ENCODE data around the gene CCT4.
A peak's percentile ranks its signal among the peaks of the same experiment; 100 is the strongest.
"Not testable (repeated sequence)": the region's sequence is repeated elsewhere in the genome, so short reads cannot be mapped to it uniquely, and the experiment has no call there.

CCT4 gene

DNA sequence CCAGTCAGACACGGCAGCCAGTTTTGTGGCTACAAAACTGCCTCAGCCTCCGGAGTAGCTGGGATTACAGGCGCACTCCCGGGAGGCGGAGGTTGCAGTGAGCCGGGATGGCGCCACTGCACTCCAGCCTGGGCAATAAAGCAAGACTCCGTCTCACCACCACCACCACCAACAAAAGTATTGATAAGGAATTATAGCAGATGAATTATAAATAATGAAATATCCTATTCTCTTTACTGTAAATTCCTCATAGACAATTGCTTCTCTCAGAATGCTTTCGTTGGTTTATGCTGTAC is 33.2 kb downstream of the CCT4 start:
- TF ChIP-seq, protein P1, sequence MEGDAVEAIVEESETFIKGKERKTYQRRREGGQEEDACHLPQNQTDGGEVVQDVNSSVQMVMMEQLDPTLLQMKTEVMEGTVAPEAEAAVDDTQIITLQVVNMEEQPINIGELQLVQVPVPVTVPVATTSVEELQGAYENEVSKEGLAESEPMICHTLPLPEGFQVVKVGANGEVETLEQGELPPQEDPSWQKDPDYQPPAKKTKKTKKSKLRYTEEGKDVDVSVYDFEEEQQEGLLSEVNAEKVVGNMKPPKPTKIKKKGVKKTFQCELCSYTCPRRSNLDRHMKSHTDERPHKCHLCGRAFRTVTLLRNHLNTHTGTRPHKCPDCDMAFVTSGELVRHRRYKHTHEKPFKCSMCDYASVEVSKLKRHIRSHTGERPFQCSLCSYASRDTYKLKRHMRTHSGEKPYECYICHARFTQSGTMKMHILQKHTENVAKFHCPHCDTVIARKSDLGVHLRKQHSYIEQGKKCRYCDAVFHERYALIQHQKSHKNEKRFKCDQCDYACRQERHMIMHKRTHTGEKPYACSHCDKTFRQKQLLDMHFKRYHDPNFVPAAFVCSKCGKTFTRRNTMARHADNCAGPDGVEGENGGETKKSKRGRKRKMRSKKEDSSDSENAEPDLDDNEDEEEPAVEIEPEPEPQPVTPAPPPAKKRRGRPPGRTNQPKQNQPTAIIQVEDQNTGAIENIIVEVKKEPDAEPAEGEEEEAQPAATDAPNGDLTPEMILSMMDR (conservative IDR thresholded peaks at IDR 0.05; ENCODE audit: control insufficient read depth, insufficient read depth, low read depth, low read length), result no peak
- no peak for DNase-seq (ENCODE audit: low read depth)

DNA sequence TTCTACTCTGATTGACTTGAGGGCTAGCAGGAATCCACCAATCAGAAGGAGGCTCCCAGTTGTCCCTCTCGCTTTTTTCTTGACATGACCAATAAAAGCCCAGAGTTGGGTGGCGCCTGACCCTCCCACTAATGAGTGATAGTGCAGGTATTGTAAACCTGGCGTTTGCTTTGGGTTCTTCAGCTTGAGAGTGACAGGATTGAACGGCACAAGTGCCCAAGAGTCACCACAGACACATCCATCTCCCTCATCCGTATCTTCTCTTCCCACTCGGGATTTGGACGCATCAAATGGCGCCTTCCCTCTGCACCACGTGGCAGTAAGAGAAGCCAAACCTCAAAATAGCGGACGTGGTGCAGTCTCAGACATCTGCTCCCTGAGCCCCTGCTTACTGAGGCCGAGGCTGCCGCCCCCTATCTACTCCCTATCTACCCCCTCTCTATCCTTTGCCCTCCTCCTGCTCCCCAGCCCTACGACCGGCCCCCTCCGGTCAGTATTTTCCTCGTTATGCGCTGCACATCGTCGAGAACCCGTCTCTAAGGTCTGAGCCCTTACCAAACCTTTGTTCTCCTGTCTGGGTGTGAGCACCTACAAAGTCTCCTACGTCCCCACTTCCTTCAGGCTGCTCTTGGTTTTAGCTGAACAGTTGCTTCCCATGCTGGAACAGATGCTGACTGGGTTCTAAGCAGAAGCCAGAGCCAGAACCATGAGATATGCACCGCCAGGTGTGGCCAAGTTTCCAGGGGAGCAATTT is 33.7 kb downstream of the CCT4 start:
- peak; percentile 97 for DNase-seq (ENCODE audit: low read depth)
- peak overlapping the region; percentile 95 for H3K4me3 ChIP-seq (ENCODE audit: control insufficient read depth, low read depth, low read length)
- TF ChIP-seq, protein P1 (conservative IDR thresholded peaks at IDR 0.05; ENCODE audit: control insufficient read depth, insufficient read depth, low read depth, low read length), result no peak

More for the DNA sequence above, 33.2 kb downstream of the CCT4 start:
- H3K4me3 ChIP-seq (ENCODE audit: control insufficient read depth, low read depth, low read length), result peak overlapping the region; percentile 95

DNA sequence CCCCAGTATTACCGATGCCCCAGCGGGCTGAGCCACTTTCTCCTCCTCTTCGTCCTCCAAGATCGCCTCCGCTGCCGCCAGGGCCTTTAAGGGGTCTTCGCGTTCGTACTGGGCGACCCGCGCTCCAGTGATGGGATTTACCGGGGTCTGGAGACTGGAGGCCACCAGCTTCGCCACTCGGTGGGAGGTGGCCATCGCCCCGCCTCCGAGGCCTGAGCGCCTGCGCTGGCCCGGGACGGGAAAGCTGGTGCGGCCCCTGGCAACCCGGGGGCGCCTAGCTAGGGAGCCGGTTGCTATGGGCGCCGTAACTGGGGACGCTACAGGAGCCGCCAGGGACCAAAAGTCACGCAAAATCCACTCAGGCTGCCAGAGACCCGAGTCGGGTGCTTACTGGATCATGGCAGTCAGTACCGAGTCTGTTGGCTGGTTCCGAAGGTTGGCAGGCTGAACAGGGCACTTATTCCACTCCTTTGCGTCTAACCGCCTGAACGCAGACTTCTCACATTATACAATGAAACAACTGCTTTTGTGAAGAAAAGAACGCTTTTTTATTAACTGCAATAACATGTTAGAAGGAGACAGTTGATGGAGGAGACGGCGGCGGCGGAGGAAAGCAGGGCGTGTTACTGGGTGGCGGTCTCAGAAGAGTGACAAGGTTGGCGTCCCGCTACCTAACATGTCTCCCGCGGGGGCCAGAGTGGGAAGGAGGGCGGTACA is 34.5 kb downstream of the CCT4 start, which contains the start of gene FAM161A:
TSS of gene FAM161A (minus strand) at position 214 of the 717 bp plus-strand sequence. CDS start at position 195, 19 bp downstream.
- peak; percentile 76 for DNase-seq (ENCODE audit: low read depth)
- peak within 1 kb of the TSS; percentile 95 for H3K4me3 ChIP-seq (ENCODE audit: control insufficient read depth, low read depth, low read length)
- TF ChIP-seq, protein P1 (conservative IDR thresholded peaks at IDR 0.05; ENCODE audit: control insufficient read depth, insufficient read depth, low read depth, low read length), result no peak

DNA sequence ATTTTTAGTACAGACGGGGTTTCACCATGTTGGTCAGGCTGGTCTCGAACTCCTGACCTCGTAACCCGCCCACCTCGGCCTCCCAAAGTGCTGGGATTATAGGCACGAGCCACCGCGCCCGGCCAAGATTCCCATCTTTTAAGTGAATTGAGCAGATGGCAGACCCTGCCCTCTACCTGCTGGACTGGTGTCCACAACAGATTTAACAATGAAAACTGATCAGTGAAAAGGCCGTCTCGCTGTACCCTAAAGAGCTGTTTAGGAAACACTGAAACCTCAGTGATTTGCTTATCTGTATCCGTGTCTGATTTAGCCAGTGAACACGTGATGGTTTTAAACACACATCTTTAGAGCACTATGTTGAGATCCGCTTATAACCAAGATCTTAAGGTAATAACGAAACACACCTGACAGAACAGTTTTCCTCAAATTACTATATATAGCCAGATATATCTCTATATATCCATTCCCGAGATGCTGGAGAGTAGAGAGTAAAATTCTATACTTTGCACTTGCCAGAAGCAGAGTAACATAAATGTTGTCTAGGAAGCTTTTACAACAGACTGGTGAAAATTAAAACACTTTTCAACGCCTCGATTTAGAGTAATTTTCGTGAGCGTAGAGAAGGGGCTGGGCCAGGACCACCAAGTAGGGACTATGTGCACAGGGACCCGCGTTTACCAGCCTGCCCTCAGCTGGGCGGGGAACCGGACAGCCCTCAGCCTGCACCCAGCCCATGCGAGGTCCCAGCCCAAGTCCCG is 35.2 kb downstream of the CCT4 start:
- DNase-seq (ENCODE audit: low read depth), result peak; percentile 8
- TF ChIP-seq, protein P1 (conservative IDR thresholded peaks at IDR 0.05; ENCODE audit: control insufficient read depth, insufficient read depth, low read depth, low read length), result no peak
- H3K4me3 ChIP-seq (ENCODE audit: control insufficient read depth, low read depth, low read length), result peak overlapping the region; percentile 95

DNA sequence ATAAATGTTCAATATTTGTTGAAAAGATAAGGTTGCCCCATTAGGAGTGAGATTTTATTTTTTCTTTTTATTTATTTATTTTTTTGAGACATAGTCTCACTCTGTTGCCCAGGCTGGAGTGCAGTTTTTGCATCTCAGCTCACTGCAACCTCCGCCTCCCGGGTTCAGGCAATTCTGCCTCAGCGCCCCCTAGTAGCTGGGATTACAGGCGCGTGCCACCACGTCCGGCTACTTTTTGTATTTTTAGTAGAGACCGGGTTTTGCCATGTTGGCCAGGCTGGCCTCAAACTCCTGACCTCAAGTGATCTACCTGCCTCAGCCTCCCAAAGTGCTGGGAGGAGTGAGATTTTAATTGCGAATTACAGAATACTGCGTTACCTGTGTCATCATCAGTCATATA is 37.2 kb downstream of the CCT4 start:
- not testable (repeated sequence) for H3K4me3 ChIP-seq (ENCODE audit: control insufficient read depth, low read depth, low read length); DNase-seq (ENCODE audit: low read depth)

DNA sequence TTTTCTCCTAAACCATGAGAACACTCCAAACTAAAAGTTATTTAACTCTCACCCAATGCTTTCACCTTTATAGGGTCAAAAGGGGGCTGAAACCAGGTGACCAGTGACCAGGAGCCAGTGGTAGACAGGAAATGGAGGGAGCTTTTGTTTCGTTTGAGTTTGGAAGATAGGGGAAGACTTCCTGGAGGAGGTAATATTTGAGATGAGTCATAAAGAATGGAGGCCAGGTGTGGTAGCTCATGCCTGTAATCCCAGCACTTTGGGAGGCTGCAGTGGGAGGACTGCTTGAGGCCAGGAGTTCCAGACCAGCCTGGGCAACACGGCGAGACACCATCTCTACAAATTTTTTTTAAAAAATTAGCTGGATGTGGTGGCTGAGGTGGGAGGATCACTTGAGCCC is 43.1 kb downstream of the CCT4 start:
- TF ChIP-seq, protein P1 (conservative IDR thresholded peaks at IDR 0.05; ENCODE audit: control insufficient read depth, insufficient read depth, low read depth, low read length), result no peak
- DNase-seq (ENCODE audit: low read depth), result no peak
- no peak overlapping the region for H3K4me3 ChIP-seq (ENCODE audit: control insufficient read depth, low read depth, low read length)

DNA sequence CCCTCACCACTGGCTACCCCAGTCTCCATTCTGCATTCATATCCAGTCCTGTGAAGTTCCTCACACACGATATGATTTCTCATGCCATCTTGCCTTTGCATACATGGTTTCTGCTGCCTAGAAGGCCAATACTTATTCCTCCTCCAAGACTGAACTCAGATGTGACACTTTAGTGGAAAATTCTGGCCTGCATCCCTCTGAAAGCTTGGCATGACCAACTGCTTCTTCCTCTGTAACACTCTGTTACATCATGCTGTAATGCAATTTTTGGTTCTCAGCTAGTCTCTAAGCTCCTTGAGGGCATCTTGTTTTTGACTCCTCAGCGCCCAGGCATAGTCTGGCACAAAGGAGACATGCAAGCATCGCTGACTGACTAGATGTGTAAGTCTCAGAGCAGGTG is 47.2 kb downstream of the CCT4 start:
- TF ChIP-seq, protein P1 (conservative IDR thresholded peaks at IDR 0.05; ENCODE audit: control insufficient read depth, insufficient read depth, low read depth, low read length), result no peak
- no peak overlapping the region for H3K4me3 ChIP-seq (ENCODE audit: control insufficient read depth, low read depth, low read length)
- no peak for DNase-seq (ENCODE audit: low read depth)
